Osteoblast (primary cell): Measurements from ENCODE around the gene ELOF1. TPM values are rescaled to one million over a fixed set of nuclear protein-coding genes. Genes with fewer than 3 reads are reported as not detected.
"Not testable (repeated sequence)": the region's sequence is repeated elsewhere in the genome, so short reads cannot be mapped to it uniquely, and the experiment has no call there.

Source experiments
- DNase-seq: peaks from one replicate; pipeline ENCODE4 v3.0.0; 2011; ENCODE audit warnings: low spot score, mixed read lengths; ENCODE audit not compliant: insufficient read length; ENCODE audit errors: missing footprints
- H2AFZ ChIP-seq: 2 replicates; pipeline ENCODE4 v1.6.0; 2011; ENCODE audit warnings: mild to moderate bottlenecking, low read length
- H3K27ac ChIP-seq: 2 replicates; pipeline ENCODE4 v1.5.1; 2011; ENCODE audit warnings: mild to moderate bottlenecking, low read depth, low read length, moderate library complexity
- H3K27me3 ChIP-seq: 2 replicates; pipeline ENCODE4 v1.6.0; 2012; ENCODE audit warnings: mild to moderate bottlenecking, control low read depth, inconsistent platforms, low read length, moderate library complexity; ENCODE audit not compliant: insufficient read depth
- H3K36me3 ChIP-seq: 2 replicates; pipeline ENCODE4 v1.5.1; 2011; ENCODE audit warnings: mild to moderate bottlenecking, low read length, control low read depth, moderate library complexity; ENCODE audit not compliant: insufficient read depth
- H3K4me1 ChIP-seq: 2 replicates; pipeline ENCODE4 v1.5.1; 2011; ENCODE audit warnings: mild to moderate bottlenecking, low read length, control low read depth, moderate library complexity; ENCODE audit not compliant: insufficient read depth
- H3K4me2 ChIP-seq: 2 replicates; pipeline ENCODE4 v1.6.0; 2011; ENCODE audit warnings: mild to moderate bottlenecking, low read length; ENCODE audit not compliant: insufficient read depth
- H3K4me3 ChIP-seq: fragments of 200-600 bp; sonication (generic); 3 replicates; pipeline ENCODE4 v1.5.1; 2012; ENCODE audit warnings: mild to moderate bottlenecking, low read length, inconsistent platforms; ENCODE audit not compliant: insufficient read depth
- H3K79me2 ChIP-seq: 2 replicates; pipeline ENCODE4 v1.6.0; 2012; ENCODE audit warnings: mild to moderate bottlenecking, low read length, control low read depth, inconsistent platforms; ENCODE audit not compliant: insufficient read depth
- H3K9me3 ChIP-seq: 2 replicates; pipeline ENCODE4 v1.5.1; 2011; ENCODE audit warnings: low read depth, low read length, control low read depth
- H4K20me1 ChIP-seq: 2 replicates; pipeline ENCODE4 v1.6.0; 2012; ENCODE audit warnings: mild to moderate bottlenecking, low read length, control low read depth; ENCODE audit not compliant: insufficient read depth
- total RNA-seq: library from RNA; depleted of rRNA; stranded (reverse); fragments of >200 nt; gene quantifications from 2 replicates; pipeline ENCODE4 v1.2.3, GENCODE V29; 2012
- TF ChIP-seq, protein P1 (sequence below): IDR thresholded peaks from 2 replicates; pipeline ENCODE4 v1.5.1; 2011; ENCODE audit warnings: mild to moderate bottlenecking, low read depth, low read length, moderate library complexity; ENCODE audit errors: extremely low read depth

The ELOF1 gene
- total RNA-seq, 1 donor: 42.0 TPM

DNA sequence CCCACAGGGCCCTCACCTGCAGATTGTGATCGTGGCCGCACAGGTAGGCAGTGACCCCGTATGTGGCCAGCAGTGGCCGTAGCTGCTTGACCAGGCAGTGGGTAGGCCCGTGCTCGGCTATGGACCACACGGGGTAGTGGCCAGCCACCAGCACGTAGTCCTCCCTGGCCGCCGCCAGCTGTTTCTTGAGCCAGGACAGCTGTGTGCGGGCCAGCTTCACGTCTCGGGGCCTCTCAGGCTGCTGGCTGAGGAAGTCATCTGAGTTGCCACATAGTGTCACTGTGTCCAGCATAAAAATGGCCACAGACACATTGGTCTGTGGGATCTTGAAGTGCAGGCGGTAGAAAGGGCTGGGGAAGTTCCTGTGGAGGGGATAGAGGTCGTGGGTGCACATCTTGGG is 17.2 kb upstream of the ELOF1 start:
- no peaks in the 10 kb centered on the region for H3K9me3 ChIP-seq
- no peaks in the 10 kb centered on the region for H3K36me3 ChIP-seq
- peaks cover 3% of the 10 kb centered on the region for H3K4me1 ChIP-seq
- H4K20me1 ChIP-seq: no peaks in the 10 kb centered on the region
- TF ChIP-seq, protein P1, sequence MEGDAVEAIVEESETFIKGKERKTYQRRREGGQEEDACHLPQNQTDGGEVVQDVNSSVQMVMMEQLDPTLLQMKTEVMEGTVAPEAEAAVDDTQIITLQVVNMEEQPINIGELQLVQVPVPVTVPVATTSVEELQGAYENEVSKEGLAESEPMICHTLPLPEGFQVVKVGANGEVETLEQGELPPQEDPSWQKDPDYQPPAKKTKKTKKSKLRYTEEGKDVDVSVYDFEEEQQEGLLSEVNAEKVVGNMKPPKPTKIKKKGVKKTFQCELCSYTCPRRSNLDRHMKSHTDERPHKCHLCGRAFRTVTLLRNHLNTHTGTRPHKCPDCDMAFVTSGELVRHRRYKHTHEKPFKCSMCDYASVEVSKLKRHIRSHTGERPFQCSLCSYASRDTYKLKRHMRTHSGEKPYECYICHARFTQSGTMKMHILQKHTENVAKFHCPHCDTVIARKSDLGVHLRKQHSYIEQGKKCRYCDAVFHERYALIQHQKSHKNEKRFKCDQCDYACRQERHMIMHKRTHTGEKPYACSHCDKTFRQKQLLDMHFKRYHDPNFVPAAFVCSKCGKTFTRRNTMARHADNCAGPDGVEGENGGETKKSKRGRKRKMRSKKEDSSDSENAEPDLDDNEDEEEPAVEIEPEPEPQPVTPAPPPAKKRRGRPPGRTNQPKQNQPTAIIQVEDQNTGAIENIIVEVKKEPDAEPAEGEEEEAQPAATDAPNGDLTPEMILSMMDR: no peak
- no peak overlapping the region for H3K4me3 ChIP-seq
- no peak overlapping the region for H3K4me2 ChIP-seq
- H3K79me2 ChIP-seq: no peaks in the 10 kb centered on the region
- peak; percentile 18 for DNase-seq
- no peak overlapping the region for H3K27ac ChIP-seq
- no peak overlapping the region for H2AFZ ChIP-seq
- peaks cover 12% of the 10 kb centered on the region for H3K27me3 ChIP-seq

DNA sequence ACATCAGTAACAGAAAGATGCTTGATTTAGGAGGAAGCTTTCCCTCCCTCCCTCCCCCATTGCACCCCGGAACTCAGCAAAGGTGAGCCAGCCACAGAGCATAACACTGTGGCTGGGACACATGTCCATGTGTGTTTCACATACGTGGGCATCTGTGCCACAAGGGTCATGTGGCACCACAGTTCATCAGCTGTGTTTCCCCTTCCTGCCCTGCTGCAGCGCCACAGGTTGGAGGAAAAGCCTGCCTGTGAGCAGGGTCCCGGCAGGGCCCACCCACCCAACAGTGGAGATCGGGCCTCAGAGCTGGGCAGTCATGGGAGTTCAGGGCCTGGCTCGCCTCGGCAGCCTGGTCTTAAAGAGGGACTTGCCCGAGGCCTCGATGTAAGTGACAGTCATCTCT is 15.7 kb upstream of the ELOF1 start:
- TF ChIP-seq, protein P1: no peak
- Histone ChIP-seq H3K27ac (no peak overlapping the region), H4K20me1 (no peaks in the 10 kb centered on the region), H3K27me3 (peaks cover 12% of the 10 kb centered on the region), H3K79me2 (no peaks in the 10 kb centered on the region), H3K9me3 (no peaks in the 10 kb centered on the region), H2AFZ (no peak overlapping the region), H3K36me3 (no peaks in the 10 kb centered on the region), H3K4me3 (no peak overlapping the region), H3K4me2 (no peak overlapping the region), H3K4me1 (no peaks in the 10 kb centered on the region)
- peak; percentile 38 for DNase-seq

GRCh38 chr19:11573763-11574162 is 14.7 kb upstream of the ELOF1 start:
- not testable (repeated sequence) for H3K4me3 ChIP-seq, H2AFZ ChIP-seq, H3K4me2 ChIP-seq, H4K20me1 ChIP-seq, H3K27ac ChIP-seq, H3K9me3 ChIP-seq, H3K79me2 ChIP-seq, DNase-seq, H3K4me1 ChIP-seq, H3K36me3 ChIP-seq, H3K27me3 ChIP-seq

DNA sequence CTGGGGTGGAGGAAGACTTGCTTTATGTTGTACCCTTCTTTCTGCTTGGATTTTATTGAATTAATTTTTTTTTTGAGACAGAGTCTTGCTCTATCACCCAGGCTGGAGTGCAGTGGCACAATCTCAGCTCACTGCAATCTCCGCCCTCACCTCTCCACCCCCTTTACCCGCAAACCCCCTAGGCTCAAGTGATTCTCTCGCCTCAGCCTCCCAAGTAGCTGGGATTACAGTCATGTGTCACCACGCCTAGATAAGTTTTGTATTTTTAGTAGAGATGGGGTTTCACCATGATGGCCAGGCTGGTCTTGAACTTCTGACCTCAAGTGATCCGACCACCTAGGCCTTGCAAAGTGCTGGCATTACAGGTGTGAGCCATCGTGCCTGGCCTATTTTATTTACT is 14.3 kb upstream of the ELOF1 start:
- not testable (repeated sequence) for H4K20me1 ChIP-seq, H3K9me3 ChIP-seq, H3K4me3 ChIP-seq, H3K4me2 ChIP-seq, H2AFZ ChIP-seq, H3K4me1 ChIP-seq, H3K27ac ChIP-seq, H3K79me2 ChIP-seq, H3K36me3 ChIP-seq, H3K27me3 ChIP-seq
- DNase-seq: peak; percentile 9

- DNase-seq: peak; percentile 13
- Histone ChIP-seq H3K79me2 (no peaks in the 10 kb centered on the region), H3K4me2 (no peak overlapping the region), H4K20me1 (no peaks in the 10 kb centered on the region), H3K9me3 (no peaks in the 10 kb centered on the region), H3K4me3 (no peak overlapping the region), H2AFZ (no peak overlapping the region), H3K27ac (no peak overlapping the region), H3K27me3 (no peaks in the 10 kb centered on the region), H3K36me3 (no peaks in the 10 kb centered on the region), H3K4me1 (no peaks in the 10 kb centered on the region)
- TF ChIP-seq, protein P1: no peak
These were observed 11.0 kb upstream of the ELOF1 start for GRCh38 chr19:11570039-11570462.
